Measurements from ENCODE around the gene ENOX1.

DNA sequence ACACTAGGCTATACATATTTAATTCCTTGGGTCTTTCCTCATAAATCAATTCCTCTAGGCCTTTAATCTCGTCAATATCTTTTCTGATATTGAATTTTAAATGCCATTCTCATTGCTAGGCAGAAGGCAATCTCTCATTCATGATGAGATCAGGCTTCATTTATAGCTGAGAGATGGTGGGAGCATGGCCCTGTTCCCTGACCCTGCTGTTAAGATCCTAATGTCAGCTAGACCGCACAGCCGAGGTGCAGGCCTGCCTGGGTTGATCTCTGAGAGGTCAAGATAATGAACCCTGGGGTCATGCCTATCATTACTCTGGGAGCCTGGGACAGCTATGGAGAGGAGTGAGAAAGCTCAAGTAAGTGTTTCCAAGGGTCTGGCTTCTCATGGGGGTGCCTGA, 509.6 kb downstream of the ENOX1 start:
- TF ChIP-seq, protein P1, sequence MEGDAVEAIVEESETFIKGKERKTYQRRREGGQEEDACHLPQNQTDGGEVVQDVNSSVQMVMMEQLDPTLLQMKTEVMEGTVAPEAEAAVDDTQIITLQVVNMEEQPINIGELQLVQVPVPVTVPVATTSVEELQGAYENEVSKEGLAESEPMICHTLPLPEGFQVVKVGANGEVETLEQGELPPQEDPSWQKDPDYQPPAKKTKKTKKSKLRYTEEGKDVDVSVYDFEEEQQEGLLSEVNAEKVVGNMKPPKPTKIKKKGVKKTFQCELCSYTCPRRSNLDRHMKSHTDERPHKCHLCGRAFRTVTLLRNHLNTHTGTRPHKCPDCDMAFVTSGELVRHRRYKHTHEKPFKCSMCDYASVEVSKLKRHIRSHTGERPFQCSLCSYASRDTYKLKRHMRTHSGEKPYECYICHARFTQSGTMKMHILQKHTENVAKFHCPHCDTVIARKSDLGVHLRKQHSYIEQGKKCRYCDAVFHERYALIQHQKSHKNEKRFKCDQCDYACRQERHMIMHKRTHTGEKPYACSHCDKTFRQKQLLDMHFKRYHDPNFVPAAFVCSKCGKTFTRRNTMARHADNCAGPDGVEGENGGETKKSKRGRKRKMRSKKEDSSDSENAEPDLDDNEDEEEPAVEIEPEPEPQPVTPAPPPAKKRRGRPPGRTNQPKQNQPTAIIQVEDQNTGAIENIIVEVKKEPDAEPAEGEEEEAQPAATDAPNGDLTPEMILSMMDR (IDR thresholded peaks at IDR 0.05; ENCODE audit: low read depth, low read length), result no peak
- TF ChIP-seq EZH2phosphoT487 (IDR thresholded peaks at IDR 0.05; ENCODE audit: low read depth), result no peak
